Neural progenitor cell (in vitro differentiated cells): Measurements from ENCODE around the gene MKNK1. TPM values are rescaled to one million over a fixed set of nuclear protein-coding genes. Genes with fewer than 3 reads are reported as not detected.

Experiments
- DNase-seq: peaks from one replicate; pipeline ENCODE4 v3.0.0-alpha.2; 2016; ENCODE audit warnings: low spot score
- H2AFZ ChIP-seq: fragments of 200-600 bp; sonication (generic); replicated peaks from 2 replicates; pipeline ENCODE4 v1.6.1; 2016; ENCODE audit warnings: antibody characterized with exemption
- H3F3A ChIP-seq: fragments of 200-600 bp; sonication (generic); 2 replicates; pipeline ENCODE4 v1.6.1; 2016; ENCODE audit warnings: antibody characterized with exemption, low read depth
- H3K27ac ChIP-seq: fragments of 200-600 bp; sonication (generic); 2 replicates; pipeline ENCODE4 v1.5.1; 2016; ENCODE audit warnings: mild to moderate bottlenecking
- H3K27me3 ChIP-seq: fragments of 200-600 bp; sonication (generic); 2 replicates; pipeline ENCODE4 v1.6.1; 2016; ENCODE audit warnings: mild to moderate bottlenecking, moderate library complexity
- H3K36me3 ChIP-seq: fragments of 200-600 bp; sonication (generic); 2 replicates; pipeline ENCODE4 v1.5.1; 2016
- H3K4me1 ChIP-seq: fragments of 200-600 bp; sonication (generic); 2 replicates; pipeline ENCODE4 v1.6.1; 2016; ENCODE audit warnings: mixed run types
- H3K4me2 ChIP-seq: fragments of 200-600 bp; sonication (generic); 2 replicates; pipeline ENCODE4 v1.6.1; 2016
- H3K4me3 ChIP-seq: fragments of 200-600 bp; sonication (generic); 2 replicates; pipeline ENCODE4 v1.5.1; 2016
- H3K79me2 ChIP-seq: fragments of 200-600 bp; sonication (generic); 2 replicates; pipeline ENCODE4 v1.6.1; 2016; ENCODE audit warnings: low read depth
- H3K9ac ChIP-seq: fragments of 200-600 bp; sonication (generic); 2 replicates; pipeline ENCODE4 v1.6.1; 2016
- H3K9me3 ChIP-seq: fragments of 200-600 bp; sonication (generic); 2 replicates; pipeline ENCODE4 v1.5.1; 2016; ENCODE audit warnings: low read depth
- H4K20me1 ChIP-seq: fragments of 200-600 bp; sonication (generic); 2 replicates; pipeline ENCODE4 v1.6.1; 2016; ENCODE audit warnings: low read depth
- H3K27ac Mint-ChIP-seq: 3 replicates; pipeline ENCODE4 v1.8.0; 2021; ENCODE audit warnings: mixed read lengths
- H3K27me3 Mint-ChIP-seq: 2 replicates; pipeline ENCODE4 v1.8.0; 2022; ENCODE audit warnings: low read depth, mild to moderate bottlenecking, inconsistent platforms, moderate library complexity, mixed read lengths; ENCODE audit not compliant: insufficient read depth
- H3K36me3 Mint-ChIP-seq: 3 replicates; pipeline ENCODE4 v1.8.0; 2021; ENCODE audit warnings: mixed read lengths
- H3K4me1 Mint-ChIP-seq: 3 replicates; pipeline ENCODE4 v1.8.0; 2021; ENCODE audit warnings: mixed read lengths
- H3K4me3 Mint-ChIP-seq: 3 replicates; pipeline ENCODE4 v1.8.0; 2021; ENCODE audit warnings: mild to moderate bottlenecking, moderate library complexity, mixed read lengths
- H3K9me3 Mint-ChIP-seq: 3 replicates; pipeline ENCODE4 v1.8.0; 2020; ENCODE audit warnings: mixed read lengths
- CTCF ChIP-seq: fragments of 200-600 bp; sonication (generic); IDR thresholded peaks from 2 replicates; pipeline ENCODE4 v1.5.1; 2017; ENCODE audit warnings: antibody characterized with exemption, mild to moderate bottlenecking
- EZH2 ChIP-seq: fragments of 200-600 bp; sonication (generic); IDR thresholded peaks from 2 replicates; pipeline ENCODE4 v1.6.1; 2017; ENCODE audit warnings: antibody characterized with exemption, mild to moderate bottlenecking, moderate library complexity
- EZH2phosphoT487 ChIP-seq: fragments of 200-600 bp; sonication (generic); IDR thresholded peaks from 2 replicates; pipeline ENCODE4 v1.6.1; 2017; ENCODE audit warnings: antibody characterized with exemption
- total RNA-seq: library from RNA; depleted of rRNA; stranded (reverse); fragments of >200 nt; gene quantifications from 2 replicates; pipeline ENCODE4 v1.2.3, GENCODE V29; 2015; ENCODE audit warnings: low replicate concordance

The MKNK1 gene
- total RNA-seq, 1 donor from 2014 or later: 10.5 TPM

DNA sequence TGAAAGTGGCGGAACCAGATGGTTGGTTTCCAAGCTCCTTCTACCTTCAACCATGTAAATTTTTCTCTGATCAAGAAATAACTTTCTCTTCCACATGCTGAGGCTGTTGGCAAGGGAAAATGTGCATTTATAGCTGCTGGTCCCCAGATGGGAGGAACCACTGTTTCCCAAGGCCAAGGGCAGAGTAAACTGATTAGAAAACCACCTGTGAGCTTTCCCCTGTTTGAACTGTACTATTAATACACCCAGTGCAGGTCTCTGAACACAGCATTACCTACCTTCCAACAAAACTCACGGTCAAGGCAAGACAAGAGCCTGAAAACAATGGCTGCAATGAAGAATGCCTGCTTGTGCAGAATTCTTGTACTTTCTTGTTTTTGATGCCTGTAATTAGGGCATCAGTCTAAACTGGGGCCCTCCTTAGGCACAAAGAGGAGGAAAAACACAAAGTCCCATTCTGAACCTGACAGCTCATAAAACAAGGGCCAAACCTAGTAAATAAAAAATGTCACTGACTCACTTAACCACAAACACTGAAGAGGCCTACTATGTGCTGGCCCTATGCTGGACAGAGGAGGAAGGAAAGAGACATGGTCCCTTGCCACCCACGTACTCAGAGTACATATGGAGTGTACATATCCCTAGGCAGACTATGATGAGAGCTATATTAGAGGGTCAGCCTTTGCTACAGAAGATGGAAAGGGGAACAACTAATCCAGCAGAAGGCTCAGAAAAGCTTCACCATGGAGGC, 2.6 kb downstream of the MKNK1 start:
- no peaks in the 10 kb centered on the region for H3K79me2 ChIP-seq
- Mint-ChIP-seq H3K9me3 (no peaks in the 10 kb centered on the region), H3K4me3 (peak overlapping the region; percentile 39), H3K36me3 (no peaks in the 10 kb centered on the region), H3K4me1 (peaks cover 14% of the 10 kb centered on the region), H3K27me3 (peaks cover 12% of the 10 kb centered on the region), H3K27ac (no peak overlapping the region)
- no peak overlapping the region for H3K4me3 ChIP-seq
- no peaks in the 10 kb centered on the region for H4K20me1 ChIP-seq
- H3K36me3 ChIP-seq: no peaks in the 10 kb centered on the region
- H3F3A ChIP-seq: peaks cover 11% of the 10 kb centered on the region
- H2AFZ ChIP-seq: no peak overlapping the region
- H3K4me2 ChIP-seq: no peak overlapping the region
- H3K27ac ChIP-seq: no peak overlapping the region
- peaks cover 13% of the 10 kb centered on the region for H3K4me1 ChIP-seq
- no peak for DNase-seq
- H3K9ac ChIP-seq: no peak overlapping the region
- no peaks in the 10 kb centered on the region for H3K27me3 ChIP-seq
- H3K9me3 ChIP-seq: no peaks in the 10 kb centered on the region
- TF ChIP-seq EZH2phosphoT487 (no peak), CTCF (no peak), EZH2 (no peak)

GRCh38 chr1:46599059-46599970, 4.8 kb downstream of the MKNK1 start:
- TF ChIP-seq CTCF: no peak
- TF ChIP-seq EZH2: no peak
- Histone ChIP-seq H3K9me3 (no peaks in the 10 kb centered on the region), H3F3A (peaks cover 6% of the 10 kb centered on the region), H3K4me2 (no peak overlapping the region), H3K27me3 (no peaks in the 10 kb centered on the region), H4K20me1 (no peaks in the 10 kb centered on the region), H3K27ac (no peak overlapping the region), H3K36me3 (no peaks in the 10 kb centered on the region), H2AFZ (no peak overlapping the region), H3K79me2 (no peaks in the 10 kb centered on the region), H3K4me1 (peaks cover 5% of the 10 kb centered on the region), H3K4me3 (no peak overlapping the region), H3K9ac (no peak overlapping the region)
- Mint-ChIP-seq H3K9me3 (no peaks in the 10 kb centered on the region), H3K27me3 (peaks cover 11% of the 10 kb centered on the region), H3K27ac (peak overlapping the region; percentile 58), H3K4me1 (peaks cover 8% of the 10 kb centered on the region), H3K4me3 (no peak overlapping the region), H3K36me3 (no peaks in the 10 kb centered on the region)
- DNase-seq: no peak

DNA sequence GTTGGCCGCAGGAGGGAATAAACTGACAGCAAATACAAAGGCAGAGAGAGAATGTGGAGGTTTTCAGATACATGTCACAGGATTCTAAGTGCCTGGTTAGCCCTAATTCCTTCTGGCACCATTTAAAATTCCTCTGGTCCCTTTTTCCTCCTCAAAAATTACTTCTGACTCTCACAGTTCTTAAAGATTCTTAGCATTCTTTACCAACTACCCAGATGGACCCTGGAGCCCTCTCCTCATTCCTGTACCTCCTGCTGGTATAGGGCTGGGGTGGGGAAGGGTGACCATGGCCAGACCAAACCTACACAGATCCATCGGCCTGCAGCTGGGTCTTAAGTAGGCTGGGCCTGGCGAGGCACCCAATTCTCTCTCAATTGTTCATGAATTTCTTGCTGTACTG, 7.2 kb downstream of the MKNK1 start:
- Histone ChIP-seq H3K9me3 (no peaks in the 10 kb centered on the region), H4K20me1 (no peaks in the 10 kb centered on the region), H3K4me2 (no peak overlapping the region), H3F3A (no peaks in the 10 kb centered on the region), H3K79me2 (no peaks in the 10 kb centered on the region), H3K4me1 (no peaks in the 10 kb centered on the region), H3K27ac (no peak overlapping the region), H3K36me3 (no peaks in the 10 kb centered on the region), H3K4me3 (no peak overlapping the region), H3K27me3 (no peaks in the 10 kb centered on the region), H3K9ac (no peak overlapping the region), H2AFZ (no peak overlapping the region)
- peaks cover 1% of the 10 kb centered on the region for H3K27me3 Mint-ChIP-seq
- H3K36me3 Mint-ChIP-seq: peaks cover 8% of the 10 kb centered on the region
- no peaks in the 10 kb centered on the region for H3K4me1 Mint-ChIP-seq
- TF ChIP-seq CTCF (no peak), EZH2 (no peak), EZH2phosphoT487 (no peak)
- H3K9me3 Mint-ChIP-seq: no peaks in the 10 kb centered on the region
- no peak for DNase-seq
- no peak overlapping the region for H3K4me3 Mint-ChIP-seq
- no peak overlapping the region for H3K27ac Mint-ChIP-seq
